Stimulated activated CD8-positive, alpha-beta memory T cell treated with anti-CD3 and anti-CD28 coated beads, Interleukin-7, amount 100 ng/mL, for 1 hour (primary cell): Measurements from ENCODE around the gene NRCAM.
"Not testable (repeated sequence)": the region's sequence is repeated elsewhere in the genome, so short reads cannot be mapped to it uniquely, and the experiment has no call there.

Source experiments
- DNase-seq, 2 donors: peaks; one replicate each; pipeline ENCODE4 v3.0.0-alpha.2; 2020; ENCODE audit warnings: low read depth in 2 of 2

The NRCAM gene

DNA sequence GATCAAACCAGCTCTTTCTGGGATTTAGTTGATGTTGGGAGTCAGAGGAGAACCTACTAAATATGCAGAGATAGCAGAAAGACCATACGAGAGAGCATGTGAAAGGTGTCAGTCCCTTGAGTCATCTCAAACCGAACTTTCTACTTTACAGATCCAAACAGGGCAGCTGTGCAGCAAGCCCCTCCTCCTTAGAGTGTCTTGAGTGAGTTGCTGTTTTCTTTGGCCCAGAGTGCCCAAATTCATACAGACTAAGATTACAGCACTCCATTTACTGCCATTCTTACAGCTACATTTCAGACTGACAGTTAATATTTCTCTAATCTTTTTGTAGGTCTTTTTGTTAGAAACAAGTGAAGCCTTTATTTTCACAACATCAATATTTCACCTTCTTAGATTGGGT lies 53.4 kb downstream of the NRCAM start:
- no peak for DNase-seq

DNA sequence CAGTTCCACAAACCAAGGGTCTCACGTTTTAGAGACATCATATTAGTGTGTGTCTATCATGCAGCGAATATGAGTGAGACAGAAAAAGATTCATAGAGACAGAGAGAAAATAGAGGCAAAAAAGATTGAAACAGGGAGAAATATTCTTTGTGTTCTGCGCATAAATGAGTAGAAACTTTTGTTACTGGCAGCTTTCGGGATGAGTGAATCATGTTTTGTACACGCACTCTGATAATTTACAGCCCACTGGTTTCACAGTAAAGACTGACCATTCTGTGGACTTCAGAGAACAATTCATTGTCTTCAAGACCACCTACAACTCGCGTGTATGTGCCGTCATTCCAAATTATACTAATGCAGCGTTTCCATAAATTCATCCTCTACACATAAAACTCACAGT lies 60.2 kb downstream of the NRCAM start:
- no peak for DNase-seq

GRCh38 chr7:108395426-108395825 lies 60.8 kb downstream of the NRCAM start:
- no peak for DNase-seq

- DNase-seq: not testable (repeated sequence)
Measured at GRCh38 chr7:108393097-108393496, 63.1 kb downstream of the NRCAM start.

- not testable (repeated sequence) for DNase-seq
Measured at GRCh38 chr7:108387686-108388085, 68.5 kb downstream of the NRCAM start.

DNA sequence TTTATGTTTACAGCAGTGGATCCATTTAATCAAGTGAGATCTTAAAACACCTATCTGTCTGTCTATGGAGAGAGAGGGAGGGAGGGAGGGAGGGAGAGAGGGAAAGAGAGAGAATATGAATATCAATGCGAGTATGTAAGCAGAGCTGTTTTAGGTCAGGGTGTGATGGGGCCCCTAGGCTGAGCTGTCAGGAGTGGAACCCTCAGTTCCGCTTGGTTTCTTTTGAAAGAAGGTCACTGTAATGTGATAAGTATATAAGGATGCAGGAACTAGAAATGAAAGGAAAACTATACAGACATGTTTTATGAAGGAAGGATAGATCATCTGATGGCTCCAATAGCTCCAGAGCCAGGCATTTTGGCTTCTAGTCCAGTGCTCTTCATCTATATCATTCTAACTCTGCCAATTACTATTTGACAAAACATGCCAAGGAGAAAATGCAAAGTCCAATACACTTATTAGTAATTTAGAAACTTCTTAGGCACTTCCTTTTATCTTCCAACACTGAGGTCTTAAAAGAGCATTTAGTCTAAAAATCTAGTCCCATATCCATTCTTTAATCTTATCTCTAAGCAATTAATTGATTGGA lies 70.3 kb downstream of the NRCAM start:
- DNase-seq: no peak

DNA sequence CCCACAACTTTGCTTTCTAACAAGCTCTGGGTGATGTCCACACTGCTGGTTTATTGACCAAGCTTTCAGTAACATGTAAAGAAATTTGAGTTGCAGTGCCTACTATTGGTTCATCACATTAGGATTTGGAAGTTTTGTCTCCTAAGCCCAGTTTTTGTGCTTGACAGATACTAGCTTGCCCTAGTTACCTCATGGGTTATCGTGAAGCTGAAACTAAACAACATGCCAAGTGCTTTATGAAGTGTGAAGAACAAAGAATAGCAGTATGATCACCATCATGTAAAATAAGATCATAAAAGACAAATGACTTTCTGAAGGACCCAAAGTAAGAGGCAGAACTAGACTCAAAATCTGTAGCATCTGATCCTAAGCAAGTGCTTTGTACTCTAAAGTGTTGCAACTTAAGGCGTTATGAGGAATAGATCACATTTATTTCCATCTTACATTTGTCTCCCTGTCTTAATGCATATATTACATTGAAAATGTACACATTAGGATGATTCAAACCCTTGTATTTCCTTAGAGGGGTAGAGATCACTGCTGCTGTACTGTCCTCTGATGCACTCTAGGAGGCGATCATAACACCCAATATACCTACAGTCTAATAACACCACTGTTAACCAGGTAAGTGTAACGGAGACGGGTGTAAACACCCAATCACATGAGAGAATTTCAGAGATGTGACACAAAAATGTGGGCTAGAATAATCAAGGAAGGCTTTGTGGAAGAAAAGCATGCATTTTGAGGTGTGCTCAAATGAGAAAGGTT lies 71.3 kb downstream of the NRCAM start:
- DNase-seq: no peak

- DNase-seq: no peak
Measured at GRCh38 chr7:108382932-108383331, 73.3 kb downstream of the NRCAM start.

DNA sequence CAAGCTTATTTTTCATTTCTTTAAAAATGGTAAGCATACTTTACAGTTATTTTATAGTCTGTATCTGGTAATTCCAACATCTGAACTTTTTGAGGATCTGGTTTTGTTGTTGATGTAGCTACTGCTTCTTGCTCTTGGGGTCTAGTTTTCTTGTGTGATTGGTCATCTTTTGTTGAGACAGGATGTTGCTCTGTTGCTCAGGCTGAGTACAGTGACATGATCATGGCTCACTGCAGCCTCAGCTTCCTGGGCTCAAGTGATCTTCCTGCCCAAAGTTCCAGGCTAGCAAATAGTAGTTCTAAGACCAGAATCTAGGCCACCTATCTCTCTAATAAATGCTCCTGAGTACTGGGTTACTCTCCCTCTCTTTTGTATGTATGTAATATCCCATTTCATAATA lies 75.7 kb downstream of the NRCAM start:
- DNase-seq: no peak

DNA sequence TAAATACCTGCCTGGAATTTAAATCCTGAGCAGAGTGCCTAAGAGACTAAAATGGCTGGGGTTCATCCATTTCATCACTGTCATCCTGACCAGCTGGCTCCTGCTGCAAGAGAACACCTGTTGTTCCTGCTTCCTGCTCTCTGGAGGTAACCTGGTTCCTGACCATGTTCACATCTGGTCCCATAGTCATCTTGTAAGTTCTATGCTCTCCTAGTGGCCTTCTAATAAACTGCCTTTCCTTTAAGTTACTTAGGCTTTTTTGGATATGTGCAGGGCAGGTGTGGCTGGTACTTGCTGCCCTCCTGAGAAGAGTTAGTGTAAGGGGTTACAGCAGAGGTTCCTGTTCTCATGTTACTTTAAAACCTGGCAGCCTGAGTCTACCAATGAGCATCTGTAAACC lies 80.0 kb downstream of the NRCAM start:
- no peak for DNase-seq

GRCh38 chr7:108375668-108376067 lies 80.6 kb downstream of the NRCAM start:
- DNase-seq: no peak

GRCh38 chr7:108374899-108375298 lies 81.3 kb downstream of the NRCAM start:
- DNase-seq: no peak

- DNase-seq: no peak
Measured at GRCh38 chr7:108372618-108373017, 83.6 kb downstream of the NRCAM start.

DNA sequence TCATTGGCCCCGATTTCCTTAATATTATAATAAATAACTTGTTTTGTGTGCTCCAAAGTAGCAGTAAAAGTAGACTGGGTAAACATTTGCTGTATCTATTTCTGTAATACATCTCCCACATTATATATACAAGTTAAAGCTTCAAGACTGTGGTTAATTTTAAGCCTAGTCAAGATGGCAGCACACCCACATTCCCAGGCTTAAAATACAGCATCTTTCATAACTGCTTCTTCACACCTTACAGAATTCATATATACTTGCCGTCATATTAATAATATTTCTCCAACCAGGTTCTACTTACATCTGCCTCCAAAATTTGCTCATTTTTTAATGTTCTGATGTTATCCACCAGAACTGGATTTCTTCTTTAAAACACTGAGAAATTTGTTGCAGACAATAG lies 85.6 kb downstream of the NRCAM start:
- DNase-seq: no peak

DNA sequence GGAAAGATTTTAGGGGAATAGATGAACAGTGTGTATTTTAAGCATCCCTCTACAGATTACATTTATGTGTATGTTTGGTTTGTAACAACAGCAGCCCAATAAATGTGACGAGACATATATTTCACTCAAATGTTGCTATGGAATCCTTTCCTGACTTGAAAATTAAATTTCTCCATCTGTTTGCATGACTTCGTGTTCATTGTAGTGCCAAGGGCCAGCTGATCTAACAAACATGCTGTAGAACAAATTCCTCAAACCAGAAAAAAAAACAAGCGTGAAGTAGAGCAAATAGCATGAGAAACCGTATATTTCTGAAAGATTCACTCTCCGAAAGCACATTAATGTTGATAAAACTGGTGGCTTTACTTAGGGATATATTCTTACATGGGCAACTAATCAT lies 87.8 kb downstream of the NRCAM start:
- DNase-seq: no peak

- DNase-seq: no peak
Measured at GRCh38 chr7:108367946-108368345, 88.3 kb downstream of the NRCAM start.

GRCh38 chr7:108367314-108367713 lies 88.9 kb downstream of the NRCAM start:
- DNase-seq: no peak

DNA sequence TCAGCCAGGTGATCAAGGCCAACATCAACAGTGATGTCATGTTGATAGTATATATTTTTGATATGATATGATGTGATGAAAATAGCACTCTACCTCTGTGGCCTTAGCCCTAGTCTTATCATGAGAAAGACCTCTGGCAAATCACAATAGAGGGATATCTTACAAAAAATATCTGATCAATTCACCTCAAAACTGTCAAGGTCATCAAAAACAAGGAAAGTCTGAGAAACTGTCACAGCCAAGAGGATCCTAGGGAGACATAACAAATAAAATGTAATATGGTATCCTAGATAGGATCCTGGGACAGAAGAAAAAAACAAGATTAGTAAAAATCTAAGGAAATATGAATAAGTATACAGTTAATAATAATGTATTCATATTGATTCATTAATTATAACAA lies 92.6 kb downstream of the NRCAM start:
- no peak for DNase-seq

GRCh38 chr7:108360058-108360800 lies 96.0 kb downstream of the NRCAM start:
- no peak for DNase-seq

GRCh38 chr7:108358553-108358952 lies 97.7 kb downstream of the NRCAM start:
- no peak for DNase-seq

DNA sequence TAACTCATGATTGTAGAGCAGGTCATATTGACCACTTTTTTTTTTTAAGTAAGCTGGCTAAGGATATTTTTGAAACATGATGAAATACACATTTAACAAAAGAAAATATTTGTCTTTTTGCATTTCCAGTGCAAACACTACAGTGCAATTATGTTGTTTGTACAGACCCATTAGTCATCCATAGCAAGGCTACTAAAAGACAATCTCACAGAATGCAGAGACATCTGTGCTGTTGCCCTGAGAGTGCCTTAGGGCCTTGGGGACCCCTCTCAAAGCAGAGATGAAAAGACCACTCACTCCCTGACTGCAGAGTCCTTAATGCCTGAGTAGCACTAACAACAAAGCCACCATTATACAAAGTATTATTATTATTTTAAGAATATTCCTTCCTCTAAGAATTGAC lies 104.5 kb downstream of the NRCAM start:
- no peak for DNase-seq

GRCh38 chr7:108348913-108349312 lies 107.3 kb downstream of the NRCAM start:
- no peak for DNase-seq

DNA sequence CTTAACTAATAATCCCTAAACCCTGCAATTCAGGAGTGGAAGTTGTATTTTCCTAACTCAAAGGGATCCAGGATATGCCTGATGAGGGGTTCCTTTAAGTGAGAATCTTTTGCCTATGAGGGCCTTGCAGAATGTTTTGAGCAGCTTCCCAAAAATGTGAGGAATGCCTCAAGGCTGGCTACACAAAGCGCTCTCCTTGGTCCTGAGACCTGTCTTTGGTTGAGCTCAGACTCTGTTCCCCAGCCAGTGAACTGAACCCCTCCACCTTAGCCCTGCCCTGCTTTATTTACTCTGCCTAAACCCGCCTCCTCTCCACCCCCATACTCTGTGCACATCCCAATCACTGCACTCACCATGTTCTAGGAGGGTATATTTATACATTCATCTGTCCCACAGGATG lies 108.6 kb downstream of the NRCAM start:
- no peak for DNase-seq
